Activated naive CD4-positive, alpha-beta T cell treated with anti-CD3 and anti-CD28 coated beads for 36 hours (primary cell): Measurements from ENCODE around the gene PWWP2B. TPM values are rescaled to one million over a fixed set of nuclear protein-coding genes. Genes with fewer than 3 reads are reported as not detected.

Source experiments
- CTCF ChIA-PET: fragments of 350-600 bp; sonication (Branson Sonifier 250); formaldehyde crosslinking; loops from one replicate; lab custom pipeline; 2021; ENCODE audit warnings: antibody characterized with exemption; lab: Charles Lee
- DNase-seq: peaks from one replicate; pipeline ENCODE4 v3.0.0-alpha.2; 2020
- H3K27ac Mint-ChIP-seq: one replicate; pipeline ENCODE4 v1.8.0; 2021; ENCODE audit warnings: mild to moderate bottlenecking, mixed read lengths
- H3K27me3 Mint-ChIP-seq: one replicate; pipeline ENCODE4 v1.8.0; 2021; ENCODE audit warnings: low read depth, mixed read lengths
- H3K36me3 Mint-ChIP-seq: one replicate; pipeline ENCODE4 v1.8.0; 2021; ENCODE audit warnings: low read depth, mixed read lengths
- H3K4me1 Mint-ChIP-seq: one replicate; pipeline ENCODE4 v1.8.0; 2021; ENCODE audit warnings: low read depth, mixed read lengths
- H3K4me3 Mint-ChIP-seq: one replicate; pipeline ENCODE4 v1.8.0; 2021; ENCODE audit warnings: mild to moderate bottlenecking, moderate library complexity, mixed read lengths
- H3K9me3 Mint-ChIP-seq: one replicate; pipeline ENCODE4 v1.8.0; 2021; ENCODE audit warnings: mixed read lengths
- intact Hi-C: fragments of 100-400 bp; cut with micrococcal nuclease; formaldehyde crosslinking; loops from one replicate; pipeline ENCODE4 v1.15.1; 2023
- total RNA-seq, 2 experiments: library from RNA; stranded (reverse); gene quantifications; one replicate each; pipeline ENCODE4 v1.2.3, GENCODE V29; 2021

Gene PWWP2B
- total RNA-seq, 2 experiments from 2014 or later, result 1.5 to 2.2 TPM

- Mint-ChIP-seq H3K4me3 (no peak overlapping the region), H3K27ac (no peak overlapping the region)
- intact Hi-C loops, result no loop called here
Measured at GRCh38 chr10:132407243-132407746, 10.3 kb downstream of the PWWP2B start.

DNA sequence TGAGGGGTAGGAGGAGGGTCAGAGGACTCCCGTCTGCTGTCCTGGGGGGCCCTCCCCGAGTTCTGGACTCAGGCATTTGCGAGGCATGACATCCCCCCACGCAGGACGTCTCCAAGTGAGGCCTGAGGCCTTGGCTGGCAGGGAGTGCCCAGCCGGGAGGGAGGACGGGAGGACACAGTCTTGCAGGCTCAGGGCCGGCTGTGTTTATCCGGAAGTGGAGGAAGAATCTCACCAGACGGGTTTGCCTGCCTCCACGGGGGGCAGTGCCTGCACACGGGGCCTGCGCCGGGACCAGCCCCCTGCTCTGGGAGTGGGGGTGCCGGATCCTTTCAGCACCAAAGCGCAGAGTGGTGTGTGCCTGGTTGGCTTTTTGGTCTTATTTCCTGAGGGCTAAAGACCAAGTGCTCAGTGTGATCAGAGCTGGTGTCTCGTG, 10.9 kb downstream of the PWWP2B start:
- Mint-ChIP-seq H3K4me1 (peaks cover 15% of the 10 kb centered on the region), H3K4me3 (no peak overlapping the region), H3K27ac (no peak overlapping the region), H3K9me3 (no peaks in the 10 kb centered on the region), H3K36me3 (peaks cover 5% of the 10 kb centered on the region), H3K27me3 (no peaks in the 10 kb centered on the region)
- DNase-seq, result no peak
- CTCF ChIA-PET, result no interaction called here
- intact Hi-C loops, result no loop called here

More at GRCh38 chr10:132407243-132407746, 10.3 kb downstream of the PWWP2B start:
- Mint-ChIP-seq H3K27me3 (no peaks in the 10 kb centered on the region), H3K9me3 (no peaks in the 10 kb centered on the region), H3K4me1 (peaks cover 15% of the 10 kb centered on the region), H3K36me3 (peaks cover 5% of the 10 kb centered on the region)
- no peak for DNase-seq
- CTCF ChIA-PET, result no interaction called here

DNA sequence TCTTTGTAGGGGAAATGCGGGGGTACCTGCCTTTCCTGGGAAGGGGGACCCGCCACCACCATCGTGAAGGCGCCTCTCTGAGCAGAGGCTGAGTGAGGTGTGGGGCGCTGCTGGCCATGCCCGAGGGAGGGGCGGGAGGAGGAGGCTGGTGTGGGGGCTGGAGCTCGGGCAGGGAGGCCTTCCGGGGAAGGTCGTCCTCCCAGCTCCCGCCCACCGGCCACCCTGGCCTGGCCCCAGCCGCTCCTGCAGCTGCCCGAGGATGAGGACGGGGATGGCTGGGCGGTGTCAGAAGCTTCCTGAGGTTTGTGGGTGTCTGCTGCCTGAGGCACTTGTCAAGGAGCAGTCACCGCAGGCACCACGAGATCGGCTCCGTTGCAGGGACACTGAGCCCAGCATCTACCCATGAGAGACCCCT, 11.4 kb downstream of the PWWP2B start:
- Mint-ChIP-seq H3K4me1 (peaks cover 15% of the 10 kb centered on the region), H3K4me3 (no peak overlapping the region), H3K27ac (no peak overlapping the region), H3K36me3 (peaks cover 5% of the 10 kb centered on the region), H3K27me3 (no peaks in the 10 kb centered on the region), H3K9me3 (no peaks in the 10 kb centered on the region)
- CTCF ChIA-PET, result no interaction called here
- no peak for DNase-seq
- intact Hi-C loops, result no loop called here

GRCh38 chr10:132408823-132409666, 12.0 kb downstream of the PWWP2B start:
- intact Hi-C loops, result no loop called here
- Mint-ChIP-seq H3K4me3 (no peak overlapping the region), H3K9me3 (no peaks in the 10 kb centered on the region), H3K36me3 (peaks cover 5% of the 10 kb centered on the region), H3K4me1 (peaks cover 15% of the 10 kb centered on the region), H3K27me3 (no peaks in the 10 kb centered on the region), H3K27ac (no peak overlapping the region)
- CTCF ChIA-PET, result no interaction called here
- DNase-seq, result no peak

DNA sequence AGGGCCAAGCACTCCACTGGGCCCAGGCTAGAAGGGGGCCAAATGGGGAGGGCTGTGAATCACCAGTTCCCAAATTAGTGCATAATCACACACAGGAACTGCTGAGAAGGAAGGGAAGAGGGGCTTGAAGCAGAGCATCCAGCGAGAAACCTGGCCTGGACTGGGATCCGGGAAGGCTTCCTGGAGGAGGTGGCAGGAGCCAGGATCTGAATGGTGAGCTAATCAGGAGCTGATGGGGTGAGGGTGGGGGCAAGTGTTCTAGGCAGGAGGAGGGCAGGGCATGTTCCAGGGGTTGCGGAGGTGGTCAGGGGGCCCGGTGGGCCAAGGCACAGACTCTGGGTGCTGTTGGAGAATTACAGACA, 12.6 kb downstream of the PWWP2B start:
- intact Hi-C loops, result no loop called here
- Mint-ChIP-seq H3K36me3 (peaks cover 5% of the 10 kb centered on the region), H3K4me3 (no peak overlapping the region), H3K4me1 (peaks cover 15% of the 10 kb centered on the region), H3K27ac (no peak overlapping the region), H3K9me3 (no peaks in the 10 kb centered on the region), H3K27me3 (no peaks in the 10 kb centered on the region)
- DNase-seq, result no peak
- CTCF ChIA-PET, result no interaction called here

- Mint-ChIP-seq H3K36me3 (peaks cover 5% of the 10 kb centered on the region), H3K4me3 (no peak overlapping the region), H3K4me1 (peaks cover 15% of the 10 kb centered on the region), H3K9me3 (no peaks in the 10 kb centered on the region), H3K27me3 (no peaks in the 10 kb centered on the region), H3K27ac (no peak overlapping the region)
- intact Hi-C loops, result no loop called here
- CTCF ChIA-PET, result no interaction called here
- DNase-seq, result no peak
Measured at GRCh38 chr10:132410056-132410778, 13.2 kb downstream of the PWWP2B start.

GRCh38 chr10:132410779-132411532, 14.0 kb downstream of the PWWP2B start:
- intact Hi-C loops, result no loop called here
- H3K27ac Mint-ChIP-seq, result no peak overlapping the region
- H3K36me3 Mint-ChIP-seq, result peaks cover 3% of the 10 kb centered on the region
- H3K27me3 Mint-ChIP-seq, result no peaks in the 10 kb centered on the region
- DNase-seq, result no peak
- H3K4me3 Mint-ChIP-seq, result no peak overlapping the region
- CTCF ChIA-PET, result no interaction called here
- peaks cover 17% of the 10 kb centered on the region for H3K4me1 Mint-ChIP-seq
- no peaks in the 10 kb centered on the region for H3K9me3 Mint-ChIP-seq

GRCh38 chr10:132411561-132412253, 14.7 kb downstream of the PWWP2B start:
- CTCF ChIA-PET, result no interaction called here
- Mint-ChIP-seq H3K4me3 (no peak overlapping the region), H3K27ac (no peak overlapping the region), H3K9me3 (no peaks in the 10 kb centered on the region), H3K36me3 (peaks cover 3% of the 10 kb centered on the region), H3K4me1 (peaks cover 17% of the 10 kb centered on the region), H3K27me3 (no peaks in the 10 kb centered on the region)
- no peak for DNase-seq
- intact Hi-C loops, result no loop called here

- H3K27ac Mint-ChIP-seq, result no peak overlapping the region
- H3K27me3 Mint-ChIP-seq, result no peaks in the 10 kb centered on the region
Measured at GRCh38 chr10:132412316-132413192, 15.6 kb downstream of the PWWP2B start.

GRCh38 chr10:132413226-132414205, 16.5 kb downstream of the PWWP2B start:
- no peak overlapping the region for H3K4me3 Mint-ChIP-seq
- H3K4me1 Mint-ChIP-seq, result peaks cover 8% of the 10 kb centered on the region
- no peaks in the 10 kb centered on the region for H3K27me3 Mint-ChIP-seq
- intact Hi-C loops, result no loop called here
- H3K36me3 Mint-ChIP-seq, result peaks cover 3% of the 10 kb centered on the region
- CTCF ChIA-PET, result interaction anchor here (0.7 kb wide), 1 partner anchor 283 kb away, joined by 3 read pairs; no protein-coding TSS in a partner anchor
- no peaks in the 10 kb centered on the region for H3K9me3 Mint-ChIP-seq
- no peak for DNase-seq
- no peak overlapping the region for H3K27ac Mint-ChIP-seq

More at GRCh38 chr10:132412316-132413192, 15.6 kb downstream of the PWWP2B start:
- intact Hi-C loops, result no loop called here
- no peak overlapping the region for H3K4me3 Mint-ChIP-seq
- H3K36me3 Mint-ChIP-seq, result peaks cover 3% of the 10 kb centered on the region
- H3K4me1 Mint-ChIP-seq, result peaks cover 14% of the 10 kb centered on the region
- H3K9me3 Mint-ChIP-seq, result no peaks in the 10 kb centered on the region
- no peak for DNase-seq
- CTCF ChIA-PET, result interaction anchor here (0.8 kb wide), 1 partner anchor 10 kb away, joined by 3 read pairs; no protein-coding TSS in a partner anchor
